ENCODE data around the gene FMN2. TPM values are rescaled to one million over a fixed set of nuclear protein-coding genes. Genes with fewer than 3 reads are reported as not detected.

Gene FMN2
- total RNA-seq, 1 experiment from 2014 or later = 0.59 TPM

DNA sequence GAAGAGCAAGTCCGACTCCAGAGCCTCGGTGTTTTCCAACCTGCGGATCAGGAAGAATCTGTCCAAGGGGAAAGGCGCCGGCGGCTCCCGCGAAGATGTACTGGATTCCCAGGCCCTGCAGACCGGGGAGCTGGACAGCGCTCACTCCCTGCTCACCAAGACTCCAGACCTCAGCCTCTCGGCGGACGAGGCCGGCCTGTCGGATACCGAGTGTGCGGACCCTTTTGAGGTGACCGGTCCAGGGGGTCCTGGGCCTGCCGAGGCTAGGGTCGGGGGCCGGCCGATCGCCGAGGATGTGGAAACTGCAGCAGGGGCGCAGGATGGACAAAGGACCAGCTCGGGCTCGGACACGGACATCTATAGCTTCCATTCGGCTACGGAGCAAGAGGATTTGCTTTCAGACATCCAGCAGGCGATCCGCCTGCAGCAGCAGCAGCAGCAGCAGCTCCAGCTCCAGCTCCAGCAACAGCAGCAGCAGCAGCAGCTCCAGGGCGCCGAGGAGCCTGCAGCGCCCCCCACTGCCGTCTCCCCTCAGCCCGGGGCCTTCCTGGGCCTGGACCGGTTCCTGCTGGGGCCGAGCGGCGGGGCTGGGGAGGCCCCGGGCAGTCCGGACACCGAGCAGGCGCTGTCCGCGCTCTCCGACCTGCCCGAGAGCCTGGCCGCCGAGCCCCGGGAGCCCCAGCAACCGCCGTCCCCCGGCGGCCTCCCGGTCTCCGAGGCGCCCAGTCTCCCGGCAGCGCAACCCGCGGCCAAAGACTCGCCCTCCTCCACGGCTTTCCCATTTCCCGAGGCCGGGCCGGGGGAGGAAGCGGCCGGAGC, 827 bp downstream of the FMN2 start:
- H3K4me1 ChIP-seq (ENCODE audit: insufficient read depth, low read length) = no peaks in the 10 kb centered on the region
- H3K27me3 Mint-ChIP-seq (ENCODE audit: low read depth) = peaks cover 63% of the 10 kb centered on the region

More for the DNA sequence above, 827 bp downstream of the FMN2 start:
- Histone ChIP-seq H3K79me2 (ENCODE audit: insufficient read depth, low read length) (no peaks in the 10 kb centered on the region), H3K27ac (ENCODE audit: insufficient read length, low read depth, low read length) (no peak overlapping the region), H2BK120ac (ENCODE audit: low read depth, low read length, poor library complexity, severe bottlenecking) (no peak overlapping the region), H2BK5ac (ENCODE audit: insufficient read length, low read length) (no peak overlapping the region), H2BK15ac (ENCODE audit: low read depth, low read length) (no peak overlapping the region), H3K79me1 (ENCODE audit: insufficient read depth, low read depth, low read length, poor library complexity, severe bottlenecking) (no peaks in the 10 kb centered on the region), H3K9me3 (ENCODE audit: control insufficient read depth, low read depth, low read length) (no peaks in the 10 kb centered on the region), H3K23ac (ENCODE audit: insufficient read length, low read depth, low read length) (no peak overlapping the region), H4K8ac (replicated peaks; ENCODE audit: insufficient read length, low read depth, low read length) (no peak overlapping the region), H3T11ph (ENCODE audit: low read length) (no peak overlapping the region), H4K20me1 (ENCODE audit: control insufficient read depth, insufficient read depth, insufficient read length) (no peaks in the 10 kb centered on the region), H4K5ac (ENCODE audit: insufficient read length, low read depth, low read length) (no peak overlapping the region), H3K4me2 (ENCODE audit: insufficient read depth, insufficient read length, low read length) (peak overlapping the region; percentile 49), H2BK20ac (ENCODE audit: low read depth, low read length, poor library complexity, severe bottlenecking) (no peak overlapping the region), H3K23me2 (ENCODE audit: insufficient read length, low read depth, low read length, poor library complexity, severe bottlenecking) (peaks cover 16% of the 10 kb centered on the region), H3K9ac (ENCODE audit: extremely low read depth, insufficient read length, low read length) (no peak overlapping the region), H3K56ac (ENCODE audit: insufficient read length, low read depth, low read length) (no peak overlapping the region), H2BK12ac (ENCODE audit: insufficient read length, low read depth, low read length) (no peak overlapping the region), H2AK5ac (ENCODE audit: insufficient read length, low read length) (no peak overlapping the region), H3K27me3 (ENCODE audit: insufficient read depth, low read length) (peaks cover 6% of the 10 kb centered on the region; the same call in 1 of the 2 replicates), H3K14ac (ENCODE audit: insufficient read depth, low read length) (no peak overlapping the region), H3K18ac (ENCODE audit: insufficient read length, low read depth, low read length) (no peak overlapping the region), H2AFZ (ENCODE audit: low read length) (no peak overlapping the region), H3K4ac (ENCODE audit: low read depth, low read length) (no peak overlapping the region), H4K91ac (ENCODE audit: insufficient read length, low read depth, low read length) (no peak overlapping the region)
- peak; percentile 56 for DNase-seq
- H3K36me3 Mint-ChIP-seq (ENCODE audit: insufficient read depth in 1 of 3, low read depth in 3 of 3) = no peaks in the 10 kb centered on the region; a peak in 1 of 7 replicates
- no CpG with 5 or more reads among the region's 70 CpGs for WGBS (ENCODE audit: extremely low coverage, insufficient read length, low lambda C conversion rate)
- H3K9me3 Mint-ChIP-seq = no peaks in the 10 kb centered on the region; a peak in 1 of 5 replicates
- H3K4me1 Mint-ChIP-seq = peaks cover 11% of the 10 kb centered on the region in 2 experiments
- TF ChIP-seq, protein P1, sequence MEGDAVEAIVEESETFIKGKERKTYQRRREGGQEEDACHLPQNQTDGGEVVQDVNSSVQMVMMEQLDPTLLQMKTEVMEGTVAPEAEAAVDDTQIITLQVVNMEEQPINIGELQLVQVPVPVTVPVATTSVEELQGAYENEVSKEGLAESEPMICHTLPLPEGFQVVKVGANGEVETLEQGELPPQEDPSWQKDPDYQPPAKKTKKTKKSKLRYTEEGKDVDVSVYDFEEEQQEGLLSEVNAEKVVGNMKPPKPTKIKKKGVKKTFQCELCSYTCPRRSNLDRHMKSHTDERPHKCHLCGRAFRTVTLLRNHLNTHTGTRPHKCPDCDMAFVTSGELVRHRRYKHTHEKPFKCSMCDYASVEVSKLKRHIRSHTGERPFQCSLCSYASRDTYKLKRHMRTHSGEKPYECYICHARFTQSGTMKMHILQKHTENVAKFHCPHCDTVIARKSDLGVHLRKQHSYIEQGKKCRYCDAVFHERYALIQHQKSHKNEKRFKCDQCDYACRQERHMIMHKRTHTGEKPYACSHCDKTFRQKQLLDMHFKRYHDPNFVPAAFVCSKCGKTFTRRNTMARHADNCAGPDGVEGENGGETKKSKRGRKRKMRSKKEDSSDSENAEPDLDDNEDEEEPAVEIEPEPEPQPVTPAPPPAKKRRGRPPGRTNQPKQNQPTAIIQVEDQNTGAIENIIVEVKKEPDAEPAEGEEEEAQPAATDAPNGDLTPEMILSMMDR (conservative IDR thresholded peaks at IDR 0.05) = peak; percentile 32; the same call in 2 of the 3 replicates
- peak overlapping the region; percentile 65 to 86 for H3K4me3 Mint-ChIP-seq
- no peak overlapping the region; a peak in 1 of 7 replicates for H3K27ac Mint-ChIP-seq
